GM19324 (cell line): ENCODE data around the gene MTCL3.

Experiments used
- ATAC-seq: cut with Tn5 transposase; IDR thresholded peaks from one replicate; pipeline ENCODE4 v1.9.1; 2021; ENCODE audit warnings: mild to moderate bottlenecking, moderate library complexity; ENCODE audit not compliant: unreplicated experiment, low FRiP score

The MTCL3 gene

GRCh38 chr6:127515794-127516661, 3.1 kb downstream of the MTCL3 start:
- peak; percentile 79 for ATAC-seq

DNA sequence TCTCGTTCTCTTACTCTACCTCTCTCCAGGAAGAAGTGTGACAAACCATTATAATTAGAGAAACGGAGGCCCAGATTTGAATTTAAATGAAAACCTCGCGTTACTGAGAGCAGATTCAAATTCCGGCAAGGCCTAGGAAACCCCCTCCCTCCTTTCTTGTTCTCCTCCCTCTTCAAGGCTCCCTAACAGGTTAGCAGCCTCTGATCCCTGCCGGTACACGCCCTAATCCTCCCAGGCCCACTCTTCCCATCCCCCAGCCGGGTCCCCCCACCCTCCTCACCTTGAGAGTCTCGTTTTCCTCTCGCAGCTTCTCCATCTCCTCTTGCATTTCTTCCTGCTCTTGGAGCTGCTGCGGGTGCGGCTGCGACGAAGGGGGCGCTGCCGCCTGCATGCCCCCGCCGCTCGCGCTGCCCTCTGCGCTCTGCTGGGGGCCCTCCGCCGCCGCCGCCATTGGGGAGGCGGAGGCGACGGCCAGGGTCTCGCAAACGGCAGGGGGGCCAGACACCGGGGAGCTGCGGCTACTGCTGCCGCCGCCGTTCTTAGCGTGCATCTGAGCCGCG, 3.8 kb downstream of the MTCL3 start:
- peak; percentile 24 for ATAC-seq

DNA sequence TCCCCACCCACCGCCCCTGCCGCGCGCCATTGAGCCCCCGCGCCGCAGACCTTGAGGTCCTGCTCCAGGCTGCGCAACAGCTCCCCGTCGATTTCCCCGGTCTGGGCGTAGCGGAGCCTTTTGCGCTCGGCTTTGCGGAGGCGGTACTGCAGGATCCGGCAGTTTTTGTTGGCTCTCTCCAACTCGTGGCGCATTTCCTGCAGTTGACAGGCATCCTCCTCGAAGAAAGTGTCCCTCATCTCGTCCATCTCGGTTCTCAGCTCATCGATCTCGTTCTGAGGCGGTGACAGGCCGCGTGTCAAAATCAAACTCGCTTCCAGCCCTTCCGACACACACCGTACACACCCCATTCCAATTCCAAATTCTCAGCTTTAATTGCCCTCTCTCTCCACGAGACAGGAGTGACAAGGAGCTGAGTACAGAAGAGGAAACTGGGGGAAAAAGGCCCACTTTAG, 4.3 kb downstream of the MTCL3 start:
- no peak for ATAC-seq

- ATAC-seq = no peak
Observed at GRCh38 chr6:127514179-127514772, 4.9 kb downstream of the MTCL3 start.

GRCh38 chr6:127513425-127513824, 5.7 kb downstream of the MTCL3 start:
- ATAC-seq = no peak

DNA sequence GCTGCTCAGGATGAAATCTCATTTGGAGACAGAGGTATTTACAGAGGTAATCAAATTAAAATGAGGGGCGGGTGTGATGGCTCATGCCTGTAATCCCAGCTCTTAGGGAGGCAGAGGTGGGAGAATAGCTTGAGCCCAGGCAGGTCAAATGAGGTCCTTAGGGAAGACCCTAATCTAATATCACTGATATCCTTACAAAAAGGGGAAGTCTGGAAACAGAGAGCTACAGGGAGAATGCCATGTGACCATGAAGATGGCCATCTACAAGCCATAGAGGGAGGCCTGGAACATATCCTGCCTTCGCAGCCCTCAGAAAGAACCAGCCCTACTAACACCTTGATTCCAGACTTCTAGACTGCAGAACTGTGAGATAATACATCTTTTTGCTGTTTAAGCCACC, 8.3 kb downstream of the MTCL3 start:
- no peak for ATAC-seq

DNA sequence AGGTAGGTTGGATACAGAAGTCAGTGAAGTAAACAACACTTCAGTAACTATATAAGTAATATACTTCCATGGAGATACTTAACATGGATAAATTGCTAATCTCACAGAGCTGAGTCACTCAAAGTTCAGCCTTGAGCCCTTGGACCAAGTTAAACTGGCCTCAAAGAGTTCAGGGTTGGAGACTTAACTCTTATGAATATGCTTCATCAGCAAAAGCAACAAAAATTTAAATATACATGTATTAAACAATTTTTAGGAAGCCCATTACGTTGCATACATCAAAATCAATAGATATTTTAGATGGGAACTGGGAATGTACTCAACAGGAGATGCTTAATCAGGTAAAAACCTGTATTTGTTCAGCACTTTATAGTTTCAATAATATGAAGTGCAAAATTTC, 12.2 kb downstream of the MTCL3 start:
- ATAC-seq = no peak

- ATAC-seq = no peak
Observed at GRCh38 chr6:127503022-127503421, 16.1 kb downstream of the MTCL3 start.

DNA sequence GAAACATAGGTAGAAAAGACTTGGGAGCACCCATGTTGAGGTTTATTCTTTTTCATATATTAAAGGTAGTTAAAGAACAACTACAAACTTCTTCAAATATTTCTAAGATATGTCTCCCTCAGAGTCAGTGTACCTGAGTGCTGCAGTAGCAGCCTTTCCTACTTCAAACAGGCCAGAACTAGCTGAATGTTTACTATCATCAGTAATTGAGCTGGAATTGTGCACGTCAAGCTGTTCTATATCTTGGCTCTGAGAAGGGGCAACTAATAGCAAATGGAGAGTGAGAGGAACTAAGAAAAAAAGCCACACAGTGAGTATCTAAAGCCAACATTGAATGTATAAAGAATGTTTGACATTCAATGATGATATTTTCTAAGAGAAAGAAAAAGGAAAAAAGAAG, 21.7 kb downstream of the MTCL3 start:
- ATAC-seq = no peak

- no peak for ATAC-seq
Observed at GRCh38 chr6:127496471-127496870, 22.7 kb downstream of the MTCL3 start.

DNA sequence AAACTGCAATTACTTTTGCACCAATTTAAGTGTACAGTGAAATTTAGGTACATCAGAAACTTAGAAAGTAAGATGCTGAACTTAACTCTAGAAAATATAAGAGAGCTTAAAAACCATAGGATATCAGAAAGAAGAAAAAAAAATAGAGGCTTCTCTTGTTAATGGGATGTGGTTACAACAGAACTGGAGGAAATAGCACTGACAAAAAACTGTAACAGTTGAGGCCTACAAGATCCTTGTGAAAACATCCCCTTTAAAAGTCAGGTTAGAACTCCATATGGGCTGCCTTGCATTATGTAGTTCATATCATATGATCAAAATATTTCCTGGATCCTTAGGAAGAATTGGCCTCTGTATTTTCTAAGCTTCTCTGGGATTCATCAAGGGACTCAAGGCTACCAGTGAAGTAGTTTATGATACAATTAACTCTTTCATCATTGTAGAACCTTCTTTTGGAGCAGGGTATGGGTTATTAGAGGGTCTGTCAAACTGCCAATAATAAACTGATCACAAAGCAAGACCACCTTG, 24.8 kb downstream of the MTCL3 start:
- ATAC-seq = no peak

- ATAC-seq = no peak
Observed at GRCh38 chr6:127489248-127489647, 29.9 kb downstream of the MTCL3 start.

- ATAC-seq = no peak
Observed at GRCh38 chr6:127486934-127487333, 32.2 kb downstream of the MTCL3 start.

DNA sequence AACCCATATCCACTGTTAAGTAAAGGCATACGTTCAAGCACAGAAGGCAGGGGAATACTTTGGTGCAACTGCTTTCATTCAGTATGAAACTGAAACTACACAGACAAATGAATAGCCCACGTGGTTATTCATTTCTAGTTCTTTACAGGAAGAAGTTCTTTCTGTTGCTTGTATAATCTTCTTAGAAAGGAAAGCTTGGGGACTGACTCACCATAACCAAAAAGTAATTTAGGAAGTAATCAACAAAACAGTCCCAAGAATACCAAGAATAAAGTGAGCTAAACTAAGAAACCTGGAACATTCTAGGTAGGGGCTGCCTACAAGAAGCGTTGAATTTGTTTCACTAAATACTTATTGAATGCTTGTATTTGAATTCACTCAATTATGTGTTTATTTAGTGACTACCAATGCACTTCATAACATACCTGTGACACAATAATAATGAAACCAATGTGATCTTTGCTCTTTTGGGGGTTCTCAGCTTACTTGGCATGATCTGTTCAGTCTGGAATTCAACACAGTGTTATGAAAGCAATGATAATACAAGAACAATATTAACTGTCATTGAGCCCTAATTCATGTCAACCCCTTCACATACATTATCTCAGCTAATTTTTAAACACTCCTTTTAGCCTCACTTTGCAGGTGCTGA, 34.8 kb downstream of the MTCL3 start:
- peak; percentile 97 for ATAC-seq

GRCh38 chr6:127483399-127484055, 35.6 kb downstream of the MTCL3 start:
- peak; percentile 29 for ATAC-seq

GRCh38 chr6:127482325-127482724, 36.8 kb downstream of the MTCL3 start:
- ATAC-seq = no peak

DNA sequence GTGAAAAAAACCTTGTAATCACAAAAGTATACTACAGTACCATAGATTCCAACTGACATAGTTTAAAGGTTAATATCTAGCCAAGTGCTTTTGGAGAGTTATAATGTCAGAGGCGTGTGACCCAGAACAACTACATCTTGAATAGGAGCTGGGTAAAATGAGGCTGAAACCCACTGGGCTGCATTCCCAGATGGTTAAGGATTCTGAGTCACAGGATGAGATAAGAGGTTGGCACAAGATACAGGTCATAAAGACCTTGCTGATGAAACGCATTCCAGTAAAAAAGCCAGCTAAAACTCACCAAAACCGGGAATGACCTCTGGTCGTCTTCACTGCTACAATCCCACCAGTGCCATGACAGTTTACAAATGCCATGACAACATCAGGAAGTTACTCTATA, 37.5 kb downstream of the MTCL3 start:
- no peak for ATAC-seq

DNA sequence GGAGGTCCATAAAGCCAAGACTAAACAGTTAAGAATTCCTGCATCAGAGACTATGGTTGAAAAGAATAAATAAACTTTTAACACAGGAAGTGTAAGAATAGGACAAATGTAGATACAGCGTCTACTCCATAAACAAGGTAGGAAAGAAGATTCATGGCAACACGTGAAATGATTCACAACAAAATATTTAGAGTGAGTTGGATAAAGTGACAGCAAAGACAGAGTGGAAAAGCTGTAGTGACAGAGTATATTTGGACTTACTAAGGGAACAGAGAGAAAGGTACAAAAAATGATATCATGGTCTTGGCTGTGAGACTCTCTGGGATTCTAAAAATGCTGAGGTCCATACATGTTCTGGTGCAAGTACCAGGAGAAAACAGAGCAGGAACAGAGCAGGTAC, 38.0 kb downstream of the MTCL3 start:
- ATAC-seq = no peak

DNA sequence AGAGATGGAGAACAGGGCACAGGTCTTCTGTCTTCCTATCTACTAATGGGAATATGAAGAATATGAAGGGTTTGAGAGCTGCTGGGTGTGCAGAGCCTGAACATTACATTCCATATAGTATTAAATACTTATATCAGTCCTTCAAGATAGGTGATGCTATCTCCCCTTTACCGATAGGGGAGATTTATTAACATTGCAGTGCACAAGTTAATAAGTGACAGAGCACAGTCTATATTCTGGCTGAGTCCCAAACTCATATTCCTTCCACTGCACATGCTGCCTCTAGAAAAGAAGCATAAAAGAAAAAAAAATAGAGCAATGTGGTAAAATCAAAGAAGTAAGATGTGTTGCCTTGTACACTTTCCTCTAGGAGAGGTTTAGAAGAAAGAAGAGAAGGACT, 41.5 kb downstream of the MTCL3 start:
- ATAC-seq = no peak

DNA sequence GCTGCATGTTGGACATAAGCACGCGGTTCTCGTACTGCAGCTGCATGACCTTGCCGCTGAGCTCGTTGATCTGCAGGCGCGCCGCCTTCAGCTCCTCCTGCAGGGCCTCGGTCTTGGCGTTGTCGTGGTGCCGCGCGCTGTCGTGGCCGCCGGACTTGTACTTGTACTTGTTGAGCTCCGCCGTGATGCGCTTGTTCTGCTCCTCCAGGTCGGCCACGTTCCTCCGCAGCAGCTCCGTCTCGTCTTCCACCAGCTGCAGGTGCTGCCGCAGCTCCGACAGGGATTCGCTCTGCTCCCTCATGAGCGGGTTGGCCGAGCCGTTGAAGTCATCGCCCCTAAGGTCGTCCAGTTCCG, 43.3 kb downstream of the MTCL3 start:
- ATAC-seq = no peak
